Amniotic epithelial cell (primary cell): Measurements from ENCODE around the gene SUPT7L.
"Not testable (repeated sequence)": the region's sequence is repeated elsewhere in the genome, so short reads cannot be mapped to it uniquely, and the experiment has no call there.

Source experiments
- DNase-seq: peaks from one replicate; pipeline ENCODE4 v3.0.0-alpha.2; 2010; ENCODE audit warnings: low read depth

SUPT7L gene

GRCh38 chr2:27685577-27685976 is 22.2 kb upstream of the SUPT7L start:
- DNase-seq: no peak

DNA sequence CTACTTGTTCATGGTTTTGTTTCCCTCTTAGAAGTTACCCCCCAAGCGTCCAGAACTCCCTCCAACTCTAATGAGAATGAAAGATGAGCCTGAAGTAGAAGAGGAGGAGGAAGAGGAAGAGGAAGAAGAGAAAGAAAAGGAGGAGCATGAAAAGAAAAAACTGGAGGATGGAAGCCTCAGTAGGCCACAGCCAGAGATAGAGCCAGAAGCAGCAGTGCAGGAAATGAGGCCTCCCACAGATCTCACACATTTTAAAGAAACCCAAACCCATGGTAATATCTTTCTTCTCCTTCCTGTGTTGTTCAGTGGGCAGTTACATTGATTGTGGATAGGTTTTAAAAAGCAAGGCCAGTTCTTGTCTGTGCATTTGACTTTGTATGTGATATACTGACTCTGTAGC is 21.6 kb upstream of the SUPT7L start:
- DNase-seq: not testable (repeated sequence)

- peak; percentile 86 for DNase-seq
Measured at GRCh38 chr2:27683390-27684071, 20.1 kb upstream of the SUPT7L start.

DNA sequence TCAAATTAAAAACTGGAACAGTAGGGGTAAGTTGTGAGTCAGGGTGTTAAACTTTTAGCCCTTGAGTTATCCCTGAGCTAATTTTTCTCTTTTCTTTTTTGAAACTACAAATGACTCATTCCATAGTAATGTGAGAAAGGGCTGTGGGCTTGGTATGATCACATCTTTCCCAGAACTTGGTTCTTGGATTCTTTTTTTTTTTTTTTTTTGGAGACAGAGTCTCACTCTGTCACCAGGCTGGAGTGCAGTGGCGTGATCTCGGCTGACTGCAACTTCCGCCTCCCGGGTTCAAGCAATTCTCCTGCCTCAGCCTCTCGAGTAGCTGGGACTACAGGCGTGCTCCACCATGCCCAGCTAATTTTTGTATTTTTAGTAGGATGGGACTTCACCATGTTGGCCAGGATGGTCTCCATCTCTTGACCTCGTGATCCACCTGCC is 18.9 kb upstream of the SUPT7L start:
- peak; percentile 87 for DNase-seq

DNA sequence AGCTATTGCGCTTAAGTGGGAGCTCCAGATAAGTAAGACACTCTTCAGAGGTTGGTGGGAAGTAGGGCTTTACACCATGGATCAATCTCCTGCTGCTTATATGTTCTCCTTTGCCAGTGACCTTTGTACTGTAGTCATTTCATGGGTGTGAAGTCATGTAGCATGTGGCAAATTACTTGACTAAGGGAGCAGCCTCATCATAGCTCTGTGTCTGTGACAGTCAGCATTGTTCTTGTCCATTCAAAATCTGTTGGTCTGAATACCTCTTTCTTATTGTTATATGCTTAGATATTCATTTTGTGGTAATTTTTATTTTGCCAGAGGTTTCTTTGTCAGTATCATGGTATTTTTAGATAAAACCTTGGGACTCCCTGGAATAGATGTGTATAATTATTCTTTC is 18.4 kb upstream of the SUPT7L start:
- DNase-seq: peak; percentile 39

GRCh38 chr2:27680571-27680970 is 17.2 kb upstream of the SUPT7L start:
- no peak for DNase-seq

GRCh38 chr2:27672723-27673486 is 9.5 kb upstream of the SUPT7L start:
- DNase-seq: no peak

DNA sequence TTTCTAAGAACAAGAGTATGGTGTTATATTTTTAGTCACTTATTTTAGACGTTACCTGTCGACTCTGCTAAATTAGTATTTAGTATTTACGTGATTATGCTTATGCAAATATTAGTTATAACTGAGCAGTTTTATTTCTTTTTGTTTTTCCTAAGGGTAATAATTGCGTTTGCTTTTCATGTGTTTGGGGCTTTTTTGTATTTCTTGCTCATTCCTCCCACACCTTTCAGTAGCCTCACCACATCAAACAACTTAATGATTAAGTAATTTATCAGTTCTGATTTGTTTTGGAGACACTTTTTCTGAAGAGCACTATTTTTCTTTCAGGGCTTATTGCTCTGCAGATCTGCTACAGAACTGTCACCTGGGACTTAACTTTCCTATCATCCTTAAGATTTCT is 7.8 kb upstream of the SUPT7L start:
- DNase-seq: no peak

- no peak for DNase-seq
Measured at GRCh38 chr2:27667446-27667845, 4.0 kb upstream of the SUPT7L start.

DNA sequence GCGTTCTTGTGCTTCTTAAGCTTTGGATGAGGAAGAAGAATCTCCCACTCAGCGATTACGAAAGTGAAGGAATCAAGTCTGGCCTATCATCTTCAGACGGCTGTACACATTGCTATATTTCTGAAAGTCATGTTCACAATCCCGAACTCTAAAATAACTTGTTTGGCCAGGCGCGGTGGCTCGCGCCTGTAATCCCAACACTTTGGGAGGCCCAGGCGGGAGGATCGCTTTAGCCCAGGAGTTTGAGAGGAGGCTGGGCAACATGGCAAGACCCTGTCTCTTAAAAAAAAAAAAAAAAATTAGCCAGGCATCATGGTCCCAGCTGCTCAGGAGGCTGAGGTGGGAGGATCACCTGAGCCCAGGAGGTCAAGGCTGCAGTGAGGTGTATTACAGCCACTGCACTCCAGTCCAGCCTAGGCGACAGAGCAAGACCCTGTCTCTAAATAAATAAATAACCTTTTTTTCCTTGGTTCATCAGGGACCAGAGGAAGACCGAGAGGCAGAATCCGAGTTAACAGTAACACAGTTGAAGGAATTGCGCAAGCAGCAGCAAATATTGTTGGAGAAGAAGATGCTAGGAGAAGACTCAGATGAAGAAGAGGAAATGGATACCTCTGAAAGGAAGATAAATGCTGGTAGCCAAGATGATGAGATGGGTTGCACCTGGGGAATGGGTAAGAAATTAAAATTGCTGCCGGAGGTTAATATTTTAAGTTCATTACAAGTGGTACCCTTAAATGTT is 1.4 kb upstream of the SUPT7L start:
- DNase-seq: no peak

- no peak for DNase-seq
Measured at GRCh38 chr2:27664154-27664574, 750 bp upstream of the SUPT7L start.

DNA sequence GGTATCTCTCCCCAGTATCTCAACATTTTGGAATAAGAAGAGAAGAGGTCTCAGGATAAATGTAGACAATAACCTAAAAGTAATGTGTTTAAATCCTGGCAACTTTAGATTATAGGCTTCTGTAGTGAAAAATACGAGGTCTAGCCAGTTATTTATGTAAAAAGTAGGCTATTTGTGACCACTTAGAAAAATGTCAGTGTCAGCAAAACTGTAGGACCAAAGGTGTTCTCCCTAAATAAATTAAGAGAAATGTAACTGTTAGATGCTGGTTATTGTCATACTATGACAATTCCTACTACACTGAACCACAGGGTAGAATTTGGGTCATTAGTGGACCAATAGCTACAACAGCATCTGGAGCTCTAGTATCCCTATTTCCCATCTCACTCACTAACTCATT is 2.0 kb downstream of the SUPT7L start:
- no peak for DNase-seq

- DNase-seq: peak; percentile 51
Measured at GRCh38 chr2:27655155-27655951, 8.1 kb downstream of the SUPT7L start.

DNA sequence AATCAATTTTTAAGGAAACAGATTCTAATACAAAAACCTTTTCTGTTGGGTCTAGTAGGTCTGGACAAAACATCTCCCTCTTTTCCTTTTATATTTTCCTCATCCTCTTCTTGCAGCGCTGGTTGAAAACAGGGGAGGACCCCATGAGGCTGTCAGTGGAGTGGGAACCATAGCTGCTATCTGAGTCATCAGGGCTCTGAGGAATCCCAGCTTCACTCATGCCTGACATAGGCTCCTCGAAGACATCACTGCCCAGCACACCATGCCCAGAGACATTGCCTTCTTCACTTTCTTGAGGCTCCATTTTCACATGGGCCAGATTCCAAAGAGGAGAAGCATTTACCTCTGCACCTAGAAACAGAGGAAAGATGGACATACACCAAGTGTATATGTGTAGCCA is 10.0 kb downstream of the SUPT7L start:
- peak; percentile 61 for DNase-seq

- no peak for DNase-seq
Measured at GRCh38 chr2:27652790-27653189, 10.6 kb downstream of the SUPT7L start.

DNA sequence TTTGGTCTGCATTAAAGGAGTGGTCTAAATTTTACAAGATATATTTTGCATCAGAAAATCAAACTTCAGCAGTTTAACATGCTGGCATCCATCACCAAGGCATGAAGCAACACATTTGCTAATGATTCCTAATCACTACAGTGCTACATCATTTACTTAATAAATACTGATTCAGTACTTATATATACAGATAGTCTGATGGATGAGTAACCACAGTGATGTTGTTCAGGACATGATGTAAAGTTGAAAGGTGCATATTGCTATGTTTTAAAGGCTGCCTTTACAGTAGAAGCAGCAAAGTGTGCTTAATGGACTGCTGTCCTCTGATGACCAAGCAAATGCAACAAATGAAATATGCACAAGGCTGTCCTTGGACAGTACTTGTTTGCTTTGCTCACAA is 11.1 kb downstream of the SUPT7L start:
- no peak for DNase-seq

DNA sequence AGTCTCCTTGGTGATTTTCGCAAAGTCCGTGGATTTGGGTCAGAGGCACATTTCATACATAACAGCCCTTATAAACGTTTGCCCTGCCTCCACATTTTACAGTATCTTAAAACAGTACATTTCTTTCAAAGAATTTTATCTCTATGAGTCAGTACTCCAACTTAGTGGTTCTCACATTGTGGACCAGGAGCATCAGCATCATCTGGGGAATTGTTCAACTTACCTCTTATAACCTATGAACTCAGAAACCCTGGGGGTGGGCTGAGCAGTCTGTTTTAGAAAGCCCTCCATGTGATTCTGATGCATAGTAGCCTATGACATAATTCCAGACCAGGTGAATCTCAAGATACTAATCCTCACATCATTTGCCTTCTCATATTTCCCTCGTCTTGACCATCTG is 12.4 kb downstream of the SUPT7L start:
- DNase-seq: peak; percentile 49

DNA sequence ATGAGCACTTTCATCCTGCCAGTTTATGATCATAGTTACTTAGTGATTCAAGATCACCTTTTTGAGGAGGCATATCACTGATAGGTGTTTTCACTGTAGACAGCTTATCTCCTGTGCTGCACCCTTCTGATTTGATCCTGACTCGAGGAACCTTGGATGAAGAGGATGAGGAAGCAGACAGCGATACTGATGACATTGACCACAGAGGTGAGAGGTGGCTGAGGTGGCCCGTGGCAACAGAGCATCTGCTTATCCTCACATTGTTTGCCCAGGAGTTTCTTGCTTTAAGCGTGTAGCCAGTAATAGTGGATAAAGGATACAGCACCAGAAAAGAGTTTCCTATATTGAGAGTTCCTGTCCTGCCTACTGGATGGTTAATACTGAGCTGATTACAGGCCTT is 15.7 kb downstream of the SUPT7L start:
- no peak for DNase-seq

DNA sequence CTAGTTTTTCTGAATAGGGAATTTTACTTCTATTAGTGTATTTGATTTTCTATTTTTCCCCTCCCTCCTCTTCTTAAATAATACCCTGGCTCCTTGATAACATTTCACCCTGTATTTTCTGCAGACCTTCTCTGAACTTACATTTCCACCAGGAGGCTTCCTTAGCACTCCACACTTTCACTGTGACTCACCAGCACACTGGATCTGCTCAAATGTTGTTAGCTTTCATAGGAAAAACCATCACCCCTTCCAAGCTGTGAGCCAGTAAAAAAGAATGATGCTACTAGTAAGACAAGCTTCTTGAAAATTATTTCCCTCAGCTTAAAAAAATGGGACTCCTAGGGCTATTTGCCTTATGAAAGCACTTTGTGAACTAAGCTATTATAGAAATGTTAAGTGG is 16.1 kb downstream of the SUPT7L start:
- DNase-seq: peak; percentile 26

DNA sequence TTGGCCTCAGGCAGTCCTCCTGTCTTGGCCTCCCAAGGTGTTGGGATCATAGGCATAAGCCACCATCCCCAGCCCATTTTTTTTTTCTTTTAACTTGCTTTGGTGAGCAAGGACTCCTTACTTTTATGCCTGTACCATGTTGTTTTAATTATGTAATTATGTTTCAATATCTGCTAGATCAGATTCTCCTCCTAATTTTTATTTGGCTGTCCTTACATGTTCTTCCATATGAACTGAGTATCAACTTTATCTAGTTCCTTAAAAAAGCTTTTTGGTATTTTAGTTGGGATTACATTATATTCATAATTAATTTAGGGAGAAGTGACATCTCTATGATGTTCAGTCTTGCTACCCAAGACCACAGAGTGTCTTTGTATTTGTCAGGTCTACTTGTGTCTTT is 18.2 kb downstream of the SUPT7L start:
- DNase-seq: no peak

- peak; percentile 88 for DNase-seq
Measured at GRCh38 chr2:27640722-27641245, 22.6 kb downstream of the SUPT7L start.

GRCh38 chr2:27638709-27639108 is 24.7 kb downstream of the SUPT7L start:
- DNase-seq: peak; percentile 95
